GM19324 (cell line): ENCODE data around the gene EDNRA.

Experiments
- ATAC-seq: cut with Tn5 transposase; IDR thresholded peaks from one replicate; pipeline ENCODE4 v1.9.1; 2021; ENCODE audit warnings: mild to moderate bottlenecking, moderate library complexity; ENCODE audit not compliant: unreplicated experiment, low FRiP score

Gene EDNRA

DNA sequence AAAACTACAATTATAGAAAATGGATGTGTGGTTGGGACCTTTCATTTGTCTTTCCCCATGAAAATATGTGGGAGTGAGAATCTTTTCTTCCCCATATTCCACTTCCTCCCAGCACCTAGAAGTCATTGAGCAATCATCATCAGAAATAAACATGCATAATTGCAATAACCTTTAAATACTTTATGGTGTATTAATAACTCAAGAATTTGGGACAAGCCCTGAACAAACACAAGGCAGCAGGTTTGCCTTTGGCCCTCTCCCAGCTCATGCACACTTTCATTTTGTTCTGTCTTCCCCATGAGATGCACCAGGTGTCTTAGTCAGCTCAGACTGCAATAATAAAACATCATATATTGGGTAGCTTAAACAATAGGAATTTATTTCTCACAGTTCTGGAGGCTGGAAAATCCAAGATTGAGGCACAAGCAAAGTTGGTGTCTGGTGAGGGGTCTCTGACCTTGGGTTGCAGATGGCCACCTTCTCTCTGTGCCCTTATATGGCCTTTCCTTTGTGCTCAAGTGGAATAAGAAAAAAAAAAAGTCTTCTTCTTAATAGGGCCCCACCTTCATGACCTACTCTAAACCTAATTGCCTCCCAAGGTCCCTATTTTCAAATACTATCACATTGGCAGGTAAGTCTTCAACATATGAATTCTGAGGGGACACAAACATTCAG, 101.6 kb downstream of the EDNRA start:
- ATAC-seq = no peak

DNA sequence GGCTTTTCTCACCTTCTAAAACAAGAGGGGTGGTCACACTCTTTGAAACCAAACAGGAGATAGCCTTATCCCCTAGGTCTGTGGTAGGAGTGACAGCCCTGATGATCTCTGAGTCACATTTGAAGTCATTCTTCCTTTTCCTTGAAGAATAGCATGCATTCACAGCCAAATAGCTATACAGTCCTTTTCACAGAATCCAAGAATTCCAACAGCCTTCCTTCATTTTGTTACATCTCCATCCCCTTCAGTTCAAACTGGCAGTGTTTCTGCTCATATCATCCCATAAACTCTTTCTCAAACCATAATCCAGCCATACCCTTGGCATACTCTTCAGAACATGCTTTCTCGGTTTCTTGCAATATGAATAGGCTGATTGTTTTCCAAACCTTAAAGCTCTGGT, 103.0 kb downstream of the EDNRA start:
- no peak for ATAC-seq

DNA sequence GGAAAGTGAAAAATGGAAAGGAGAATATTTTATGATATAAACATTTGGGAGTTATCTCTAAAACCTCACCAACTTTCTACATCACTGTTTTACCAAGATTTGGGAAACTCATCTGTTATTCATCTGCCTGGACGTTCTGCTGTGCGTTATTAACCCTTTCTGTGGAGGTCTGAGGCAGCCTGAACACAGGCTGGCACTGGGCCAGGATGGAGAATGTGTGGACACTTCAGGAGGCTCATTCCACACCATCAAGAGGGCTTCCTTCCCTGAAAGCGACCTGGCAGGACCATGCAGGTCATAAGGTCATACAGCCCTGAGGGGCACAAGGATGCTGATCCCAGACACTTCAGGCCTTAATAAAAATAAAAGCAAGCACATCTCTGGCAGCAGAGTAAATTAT, 105.1 kb downstream of the EDNRA start:
- ATAC-seq = no peak

- no peak for ATAC-seq
Observed at GRCh38 chr4:147586637-147587036, 105.7 kb downstream of the EDNRA start.

DNA sequence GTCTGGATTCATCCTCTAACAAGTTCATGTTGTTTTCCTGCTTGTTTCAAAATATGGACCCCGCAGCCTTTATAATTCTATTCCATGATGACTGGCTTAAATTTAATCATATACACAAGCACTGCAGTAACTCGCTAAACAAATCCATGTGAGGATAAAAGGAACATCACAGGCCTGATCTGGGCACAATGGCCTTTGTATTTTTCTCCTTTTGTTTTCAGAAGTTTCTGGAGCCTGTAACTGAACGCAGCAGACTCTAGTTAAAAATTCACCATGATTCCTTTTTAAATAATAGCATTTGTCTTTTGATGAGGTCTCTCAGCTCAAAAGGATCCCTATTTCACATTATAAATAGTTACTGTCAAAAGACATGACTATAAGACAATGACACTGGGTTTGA, 106.1 kb downstream of the EDNRA start:
- ATAC-seq = no peak

DNA sequence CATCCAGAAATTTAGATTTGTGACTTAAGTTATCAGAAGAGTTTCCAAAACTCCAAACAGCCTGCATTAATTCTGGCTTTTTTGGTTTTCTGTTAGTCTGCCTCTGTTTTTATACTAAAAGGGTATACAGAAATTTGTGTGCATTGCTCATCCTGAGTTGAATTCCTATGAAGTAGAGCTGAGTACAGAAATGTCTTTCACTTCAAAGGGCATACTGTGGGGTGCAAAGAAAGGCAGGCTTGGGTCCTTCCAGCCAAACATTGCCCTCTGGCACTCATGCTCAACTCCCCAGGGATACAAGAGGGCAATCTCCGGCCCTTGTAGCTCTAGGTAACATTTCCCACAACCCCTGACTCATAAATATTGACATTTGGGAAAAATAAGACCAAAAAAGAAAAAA, 108.7 kb downstream of the EDNRA start:
- ATAC-seq = no peak

- no peak for ATAC-seq
Observed at GRCh38 chr4:147590249-147590920, 109.5 kb downstream of the EDNRA start.

- ATAC-seq = no peak
Observed at GRCh38 chr4:147591106-147591505, 110.2 kb downstream of the EDNRA start.

DNA sequence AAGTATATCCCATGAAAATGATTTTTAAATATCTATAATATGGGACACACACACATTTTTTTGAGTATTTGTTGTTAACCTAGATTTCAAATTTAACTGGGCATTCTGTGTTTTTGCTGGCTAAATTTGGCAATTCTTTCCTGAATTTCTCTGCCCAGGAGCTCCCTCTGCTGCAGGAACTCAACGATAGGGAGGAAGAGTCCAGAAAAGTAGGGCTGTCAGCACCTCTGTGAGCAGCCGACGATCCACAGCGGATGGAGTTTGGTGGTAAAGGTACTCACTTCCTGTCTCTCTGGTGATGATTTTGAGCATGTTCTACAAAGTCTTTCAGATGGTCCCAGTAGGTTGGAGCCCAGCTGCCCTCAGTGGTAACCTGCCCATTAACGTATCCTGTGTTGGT, 113.2 kb downstream of the EDNRA start:
- ATAC-seq = no peak
